OCI-LY7 (cell line): ENCODE results near the gene CDC42BPA.

Experiments used
- EZH2phosphoT487 ChIP-seq: fragments of 200-600 bp; sonication (generic); IDR thresholded peaks from 2 replicates; pipeline ENCODE4 v1.6.1; 2018; ENCODE audit warnings: low read depth, borderline replicate concordance, mild to moderate bottlenecking, mixed run types, antibody characterized with exemption, low read length, moderate library complexity, mixed read lengths
- TF ChIP-seq, protein P1 (sequence below): fragments of 200-600 bp; sonication (generic); conservative IDR thresholded peaks from 2 replicates; pipeline ENCODE4 v1.5.1; 2014; ENCODE audit warnings: mild to moderate bottlenecking, antibody characterized with exemption, low read length, moderate library complexity, mixed read lengths

DNA sequence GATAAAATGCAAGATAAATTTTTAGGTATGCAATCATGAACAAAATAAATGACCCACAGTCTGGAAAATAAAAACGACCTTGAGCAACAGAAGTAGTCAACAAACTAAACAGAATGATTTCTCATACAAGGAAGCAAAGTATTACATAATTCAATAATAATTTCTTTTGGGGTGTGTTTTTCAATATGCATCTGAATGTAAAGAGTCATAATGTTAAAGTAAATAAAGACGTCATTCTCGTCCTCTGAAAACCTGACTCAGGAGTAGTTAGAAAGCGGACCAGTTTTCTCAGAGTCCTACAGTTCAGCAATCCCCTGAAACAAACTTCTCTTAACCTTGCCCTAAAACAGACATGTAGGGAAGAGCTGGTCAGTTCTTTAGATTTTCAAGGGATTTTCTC lies 18.6 kb downstream of the CDC42BPA start:
- TF ChIP-seq, protein P1, sequence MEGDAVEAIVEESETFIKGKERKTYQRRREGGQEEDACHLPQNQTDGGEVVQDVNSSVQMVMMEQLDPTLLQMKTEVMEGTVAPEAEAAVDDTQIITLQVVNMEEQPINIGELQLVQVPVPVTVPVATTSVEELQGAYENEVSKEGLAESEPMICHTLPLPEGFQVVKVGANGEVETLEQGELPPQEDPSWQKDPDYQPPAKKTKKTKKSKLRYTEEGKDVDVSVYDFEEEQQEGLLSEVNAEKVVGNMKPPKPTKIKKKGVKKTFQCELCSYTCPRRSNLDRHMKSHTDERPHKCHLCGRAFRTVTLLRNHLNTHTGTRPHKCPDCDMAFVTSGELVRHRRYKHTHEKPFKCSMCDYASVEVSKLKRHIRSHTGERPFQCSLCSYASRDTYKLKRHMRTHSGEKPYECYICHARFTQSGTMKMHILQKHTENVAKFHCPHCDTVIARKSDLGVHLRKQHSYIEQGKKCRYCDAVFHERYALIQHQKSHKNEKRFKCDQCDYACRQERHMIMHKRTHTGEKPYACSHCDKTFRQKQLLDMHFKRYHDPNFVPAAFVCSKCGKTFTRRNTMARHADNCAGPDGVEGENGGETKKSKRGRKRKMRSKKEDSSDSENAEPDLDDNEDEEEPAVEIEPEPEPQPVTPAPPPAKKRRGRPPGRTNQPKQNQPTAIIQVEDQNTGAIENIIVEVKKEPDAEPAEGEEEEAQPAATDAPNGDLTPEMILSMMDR = no peak
- TF ChIP-seq EZH2phosphoT487 = no peak
